ENCODE results near the gene PXDC1.
"Not testable (repeated sequence)": the region's sequence is repeated elsewhere in the genome, so short reads cannot be mapped to it uniquely, and the experiment has no call there.

The PXDC1 gene

DNA sequence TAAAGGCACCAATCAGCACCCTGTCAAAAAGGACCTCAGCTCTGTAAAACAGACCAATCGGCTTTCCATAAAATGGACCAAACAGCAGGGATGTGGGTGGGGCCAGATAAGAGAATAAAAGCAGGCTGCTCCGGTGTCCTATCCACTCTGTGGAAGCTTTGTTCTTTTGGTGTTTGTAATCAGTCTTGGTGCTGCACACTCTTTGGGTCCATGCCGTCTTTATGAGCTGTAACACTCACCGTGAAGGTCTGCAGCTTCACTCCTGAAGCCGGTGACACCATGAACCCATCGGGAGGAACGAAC is 7.3 kb upstream of the PXDC1 start:
- Histone ChIP-seq H3K36me3 (ENCODE audit: control insufficient read depth, insufficient read depth, low read length) (no peaks in the 10 kb centered on the region), H3K9me3 (ENCODE audit: control insufficient read depth, insufficient read depth, low read depth, low read length) (no peaks in the 10 kb centered on the region), H3K4me3 (ENCODE audit: low read depth, low read length) (no peak overlapping the region), H3K27ac (ENCODE audit: low read depth, low read length) (no peak overlapping the region), H3K27me3 (ENCODE audit: control insufficient read depth, insufficient read depth, low read length) (no peaks in the 10 kb centered on the region), H3K4me1 (ENCODE audit: control insufficient read depth, insufficient read depth, low read length) (peaks cover 20% of the 10 kb centered on the region), H3K9ac (ENCODE audit: low read length) (no peak overlapping the region)

DNA sequence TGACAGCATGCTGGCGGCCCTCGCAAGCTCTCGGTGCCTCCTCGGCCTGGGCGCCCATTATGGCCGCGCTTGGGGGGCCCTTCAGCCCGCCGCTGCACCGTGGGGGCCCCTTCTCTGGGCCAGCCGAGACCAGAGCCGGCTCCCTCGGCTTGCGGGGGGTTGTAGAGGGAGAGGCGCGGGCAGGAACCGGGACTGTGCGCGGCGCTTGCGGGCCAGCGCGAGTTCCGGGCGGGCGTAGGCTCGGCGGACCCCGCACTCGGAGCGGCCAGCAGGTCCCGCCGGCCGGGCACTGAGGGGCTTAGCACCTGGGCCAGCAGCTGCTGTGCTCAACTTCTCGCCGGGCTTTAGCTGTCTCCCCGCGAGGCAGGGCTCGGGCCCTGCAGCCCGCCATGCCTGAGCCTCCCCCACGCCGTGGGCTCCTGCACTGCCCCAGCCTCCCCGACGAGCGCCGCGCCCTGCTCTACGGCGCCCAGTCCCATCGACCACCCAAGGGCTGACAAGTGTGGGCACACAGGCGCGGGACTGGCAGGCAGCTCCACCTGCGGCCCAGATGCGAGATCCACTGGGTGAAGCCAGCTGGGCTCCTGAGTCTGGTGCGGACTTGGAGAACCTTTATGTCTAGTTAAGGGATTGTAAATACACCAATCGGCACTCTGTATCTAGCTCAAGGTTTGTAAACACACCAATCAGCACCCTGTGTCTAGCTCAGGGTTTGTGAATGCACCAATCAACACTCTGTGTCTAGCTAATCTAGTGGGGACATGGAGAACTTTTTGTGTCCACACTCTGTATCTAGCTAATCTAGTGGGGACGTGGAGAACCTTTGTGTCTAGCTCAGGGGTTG is 6.7 kb upstream of the PXDC1 start:
- H3K9ac ChIP-seq (ENCODE audit: low read length): not testable (repeated sequence)

GRCh38 chr6:3757241-3757641 is 5.7 kb upstream of the PXDC1 start:
- no peak overlapping the region for H3K4me3 ChIP-seq (ENCODE audit: low read depth, low read length)
- no peak overlapping the region for H3K9ac ChIP-seq (ENCODE audit: low read length)
- no peaks in the 10 kb centered on the region for H3K36me3 ChIP-seq (ENCODE audit: control insufficient read depth, insufficient read depth, low read length)
- no peaks in the 10 kb centered on the region for H3K9me3 ChIP-seq (ENCODE audit: control insufficient read depth, insufficient read depth, low read depth, low read length)
- peaks cover 32% of the 10 kb centered on the region for H3K4me1 ChIP-seq (ENCODE audit: control insufficient read depth, insufficient read depth, low read length)
- H3K27me3 ChIP-seq (ENCODE audit: control insufficient read depth, insufficient read depth, low read length): peaks cover 15% of the 10 kb centered on the region
- H3K27ac ChIP-seq (ENCODE audit: low read depth, low read length): no peak overlapping the region; the same call in 1 of the 2 replicates

More for the DNA sequence above, 6.7 kb upstream of the PXDC1 start:
- not testable (repeated sequence) for H3K36me3 ChIP-seq (ENCODE audit: control insufficient read depth, insufficient read depth, low read length); H3K27me3 ChIP-seq (ENCODE audit: control insufficient read depth, insufficient read depth, low read length); H3K9me3 ChIP-seq (ENCODE audit: control insufficient read depth, insufficient read depth, low read depth, low read length); H3K4me3 ChIP-seq (ENCODE audit: low read depth, low read length); H3K27ac ChIP-seq (ENCODE audit: low read depth, low read length)
- peaks cover 23% of the 10 kb centered on the region for H3K4me1 ChIP-seq (ENCODE audit: control insufficient read depth, insufficient read depth, low read length)

- H3K27ac ChIP-seq (ENCODE audit: low read depth, low read length): peak overlapping the region; percentile 66
- no peak overlapping the region for H3K4me3 ChIP-seq (ENCODE audit: low read depth, low read length)
- no peak overlapping the region for H3K9ac ChIP-seq (ENCODE audit: low read length)
- peaks cover 33% of the 10 kb centered on the region for H3K4me1 ChIP-seq (ENCODE audit: control insufficient read depth, insufficient read depth, low read length)
- no peaks in the 10 kb centered on the region for H3K36me3 ChIP-seq (ENCODE audit: control insufficient read depth, insufficient read depth, low read length)
- H3K27me3 ChIP-seq (ENCODE audit: control insufficient read depth, insufficient read depth, low read length): peaks cover 20% of the 10 kb centered on the region
- no peaks in the 10 kb centered on the region for H3K9me3 ChIP-seq (ENCODE audit: control insufficient read depth, insufficient read depth, low read depth, low read length)
Observed at GRCh38 chr6:3756546-3756945, 5.0 kb upstream of the PXDC1 start.

DNA sequence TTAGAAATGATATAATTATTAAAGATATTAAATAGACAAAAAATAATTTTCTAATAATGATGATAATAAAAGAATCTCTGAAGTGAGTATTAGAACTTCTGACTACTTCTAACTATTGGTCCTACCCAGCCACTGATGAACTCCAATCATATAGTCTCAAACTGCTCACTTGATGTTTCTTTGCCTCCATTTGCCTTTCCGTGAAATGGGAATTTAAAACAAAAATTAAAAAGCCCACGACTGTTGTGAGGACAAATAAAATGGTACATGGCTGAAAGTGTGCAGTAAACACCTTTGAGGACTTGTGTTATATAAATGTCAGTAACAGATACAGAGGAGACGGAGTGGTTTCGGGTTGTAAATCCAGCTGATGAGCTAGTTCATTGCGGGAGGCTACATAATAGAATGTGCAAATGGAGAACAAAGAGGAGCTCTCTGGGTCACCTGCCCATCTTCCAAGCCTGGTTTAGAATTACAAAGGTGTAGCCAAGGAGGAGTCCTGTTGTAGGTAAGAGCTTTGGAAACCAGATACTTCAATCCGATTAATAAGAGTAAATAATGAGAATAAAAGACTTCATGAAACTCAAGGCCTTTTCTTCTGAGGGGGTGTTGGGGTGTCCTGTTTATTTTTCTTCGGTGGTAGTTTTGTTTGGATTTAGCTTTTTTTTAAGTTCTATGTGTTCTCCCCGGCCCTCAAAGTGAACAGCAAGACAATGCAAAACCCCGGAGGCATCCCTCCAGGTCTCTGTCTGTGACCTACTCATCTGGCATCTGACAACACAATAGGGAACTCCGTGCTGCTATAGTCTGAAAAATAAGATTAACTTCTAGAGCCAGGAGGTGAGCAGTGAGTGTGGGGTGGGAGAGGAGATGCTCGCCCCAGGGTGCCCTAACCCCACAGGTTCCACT is 4.4 kb upstream of the PXDC1 start:
- Histone ChIP-seq H3K27me3 (ENCODE audit: control insufficient read depth, insufficient read depth, low read length) (peaks cover 26% of the 10 kb centered on the region), H3K4me1 (ENCODE audit: control insufficient read depth, insufficient read depth, low read length) (peaks cover 33% of the 10 kb centered on the region), H3K36me3 (ENCODE audit: control insufficient read depth, insufficient read depth, low read length) (no peaks in the 10 kb centered on the region), H3K9ac (ENCODE audit: low read length) (no peak overlapping the region), H3K27ac (ENCODE audit: low read depth, low read length) (peak overlapping the region; percentile 66), H3K9me3 (ENCODE audit: control insufficient read depth, insufficient read depth, low read depth, low read length) (no peaks in the 10 kb centered on the region), H3K4me3 (ENCODE audit: low read depth, low read length) (0 out of 2 replicates have a peak overlapping the region, but pooled peaks have one; percentile 28)

GRCh38 chr6:3754776-3755175 is 3.3 kb upstream of the PXDC1 start:
- Histone ChIP-seq H3K4me3 (ENCODE audit: low read depth, low read length) (no peak overlapping the region), H3K27ac (ENCODE audit: low read depth, low read length) (no peak overlapping the region), H3K27me3 (ENCODE audit: control insufficient read depth, insufficient read depth, low read length) (peaks cover 38% of the 10 kb centered on the region), H3K36me3 (ENCODE audit: control insufficient read depth, insufficient read depth, low read length) (no peaks in the 10 kb centered on the region), H3K9me3 (ENCODE audit: control insufficient read depth, insufficient read depth, low read depth, low read length) (no peaks in the 10 kb centered on the region), H3K4me1 (ENCODE audit: control insufficient read depth, insufficient read depth, low read length) (peaks cover 37% of the 10 kb centered on the region), H3K9ac (ENCODE audit: low read length) (no peak overlapping the region)

GRCh38 chr6:3754032-3754725 is 2.7 kb upstream of the PXDC1 start:
- H3K9me3 ChIP-seq (ENCODE audit: control insufficient read depth, insufficient read depth, low read depth, low read length); H3K27ac ChIP-seq (ENCODE audit: low read depth, low read length); H3K4me3 ChIP-seq (ENCODE audit: low read depth, low read length); H3K9ac ChIP-seq (ENCODE audit: low read length); H3K36me3 ChIP-seq (ENCODE audit: control insufficient read depth, insufficient read depth, low read length): not testable (repeated sequence)
- Histone ChIP-seq H3K4me1 (ENCODE audit: control insufficient read depth, insufficient read depth, low read length) (peaks cover 42% of the 10 kb centered on the region), H3K27me3 (ENCODE audit: control insufficient read depth, insufficient read depth, low read length) (peaks cover 44% of the 10 kb centered on the region)

GRCh38 chr6:3753228-3753835 is 1.8 kb upstream of the PXDC1 start:
- H3K4me1 ChIP-seq (ENCODE audit: control insufficient read depth, insufficient read depth, low read length): peaks cover 45% of the 10 kb centered on the region
- peaks cover 47% of the 10 kb centered on the region for H3K27me3 ChIP-seq (ENCODE audit: control insufficient read depth, insufficient read depth, low read length)
- H3K9me3 ChIP-seq (ENCODE audit: control insufficient read depth, insufficient read depth, low read depth, low read length): no peaks in the 10 kb centered on the region
- no peak overlapping the region for H3K27ac ChIP-seq (ENCODE audit: low read depth, low read length)
- no peaks in the 10 kb centered on the region for H3K36me3 ChIP-seq (ENCODE audit: control insufficient read depth, insufficient read depth, low read length)
- no peak overlapping the region for H3K4me3 ChIP-seq (ENCODE audit: low read depth, low read length)
- no peak overlapping the region for H3K9ac ChIP-seq (ENCODE audit: low read length)

GRCh38 chr6:3752531-3753227 is 1.2 kb upstream of the PXDC1 start:
- Histone ChIP-seq H3K36me3 (ENCODE audit: control insufficient read depth, insufficient read depth, low read length) (no peaks in the 10 kb centered on the region), H3K4me3 (ENCODE audit: low read depth, low read length) (peak overlapping the region; percentile 67), H3K27me3 (ENCODE audit: control insufficient read depth, insufficient read depth, low read length) (peaks cover 47% of the 10 kb centered on the region), H3K9ac (ENCODE audit: low read length) (peak overlapping the region; percentile 74), H3K4me1 (ENCODE audit: control insufficient read depth, insufficient read depth, low read length) (peaks cover 48% of the 10 kb centered on the region), H3K9me3 (ENCODE audit: control insufficient read depth, insufficient read depth, low read depth, low read length) (no peaks in the 10 kb centered on the region), H3K27ac (ENCODE audit: low read depth, low read length) (no peak overlapping the region; the same call in 1 of the 2 replicates)
